Keratinocyte (primary cell): ENCODE data around the gene PER2. TPM values are rescaled to one million over a fixed set of nuclear protein-coding genes. Genes with fewer than 3 reads are reported as not detected.

Experiments used
- DNase-seq: peaks from one replicate; pipeline ENCODE4 v3.0.0-alpha.2; 2011; ENCODE audit warnings: low read depth, missing footprints, low spot score
- FAIRE-seq: peaks from 2 replicates; lab custom pipeline; 2011; peaks lifted over from hg19 to GRCh38; lab: Jason Lieb, UNC
- H2AFZ ChIP-seq: 2 replicates; pipeline ENCODE4 v1.6.0; 2012; ENCODE audit warnings: low read length, control low read depth, inconsistent platforms; ENCODE audit not compliant: control insufficient read depth
- H3K27ac ChIP-seq: 2 replicates; pipeline ENCODE4 v1.5.1; 2011; ENCODE audit warnings: low read length; ENCODE audit not compliant: control insufficient read depth, insufficient read depth
- H3K27me3 ChIP-seq: 3 replicates; pipeline ENCODE4 v1.6.0; 2011; ENCODE audit warnings: low read length; ENCODE audit not compliant: control insufficient read depth, insufficient read depth; ENCODE audit errors: extremely low read depth
- H3K36me3 ChIP-seq, 2 experiments: 2 replicates in 1 of 2; 3 replicates in 1 of 2; pipeline ENCODE4 v1.5.1; 2011; ENCODE audit warnings: low read length in 2 of 2, mild to moderate bottlenecking in 1 of 2; ENCODE audit not compliant: control insufficient read depth in 2 of 2, insufficient read depth in 2 of 2; ENCODE audit errors: extremely low read depth in 1 of 2
- H3K4me1 ChIP-seq: 3 replicates; pipeline ENCODE4 v1.5.1; 2011; ENCODE audit warnings: low read length; ENCODE audit not compliant: control insufficient read depth, insufficient read depth; ENCODE audit errors: extremely low read depth
- H3K4me2 ChIP-seq: 3 replicates; pipeline ENCODE4 v1.6.0; 2011; ENCODE audit warnings: low read depth, low read length; ENCODE audit not compliant: control insufficient read depth, insufficient read depth; ENCODE audit errors: extremely low read depth
- H3K4me3 ChIP-seq, 3 experiments: fragments of 200-600 bp in 1 of 3; sonication (generic) in 1 of 3; 2 replicates in 2 of 3; 3 replicates in 1 of 3; pipeline ENCODE4 v1.5.1; 2011 to 2016; ENCODE audit warnings: low read length in 3 of 3, mild to moderate bottlenecking in 3 of 3, control low read depth in 2 of 3, inconsistent platforms in 1 of 3, low read depth in 1 of 3, mixed read lengths in 1 of 3, mixed run types in 1 of 3, moderate library complexity in 1 of 3; ENCODE audit not compliant: control insufficient read depth in 2 of 3, insufficient read depth in 2 of 3; ENCODE audit errors: extremely low read depth in 1 of 3
- H3K79me2 ChIP-seq: 2 replicates; pipeline ENCODE4 v1.6.0; 2012; ENCODE audit warnings: low read length; ENCODE audit not compliant: control insufficient read depth, insufficient read depth
- H3K9ac ChIP-seq: 3 replicates; pipeline ENCODE4 v1.6.0; 2011; ENCODE audit warnings: low read length; ENCODE audit not compliant: control insufficient read depth, insufficient read depth; ENCODE audit errors: extremely low read depth
- H3K9me1 ChIP-seq: 3 replicates; pipeline ENCODE4 v1.6.0; 2011; ENCODE audit warnings: low read length; ENCODE audit not compliant: control insufficient read depth, insufficient read depth; ENCODE audit errors: extremely low read depth
- H3K9me3 ChIP-seq: 2 replicates; pipeline ENCODE4 v1.5.1; 2012; ENCODE audit warnings: low read depth, low read length; ENCODE audit not compliant: control insufficient read depth
- H4K20me1 ChIP-seq: 3 replicates; pipeline ENCODE4 v1.6.0; 2011; ENCODE audit warnings: low read length; ENCODE audit not compliant: control insufficient read depth, insufficient read depth; ENCODE audit errors: extremely low read depth
- EZH2 ChIP-seq: IDR thresholded peaks from one replicate; pipeline ENCODE4 v1.6.1; 2012; ENCODE audit warnings: inconsistent platforms, mild to moderate bottlenecking, low read length, moderate library complexity
- dilution Hi-C: fragments of 300-500 bp; cut with MboI; formaldehyde crosslinking; loops from one replicate; pipeline ENCODE4 v1.7.0; 2020; ENCODE audit warnings: low sequenced_read_pairs; ENCODE audit not compliant: extremely low pct_ligation_motif_present
- polyA plus RNA-seq, 5 experiments: library from polyadenylated mRNA; depleted of rRNA in 3 of 5; stranded (reverse) in 3 of 5; stranded (forward) in 1 of 5; unstranded in 1 of 5; fragments of >200 nt; gene quantifications; 1 replicate in 1 of 5; 2 replicates in 3 of 5; 3 replicates in 1 of 5; pipeline versions ENCODE4 v1.2.1 to v1.2.3, GENCODE V29; 2011 to 2012; ENCODE audit warnings: missing spikeins in 2 of 5, low read depth in 1 of 5, low replicate concordance in 1 of 5
- TF ChIP-seq, protein P1 (sequence below), 3 experiments: IDR thresholded peaks in 1 of 3; conservative IDR thresholded peaks in 1 of 3; optimal IDR thresholded peaks in 1 of 3; 2 replicates in 2 of 3; 3 replicates in 1 of 3; pipeline versions ENCODE3 to v1.5.1; 2011; ENCODE audit warnings: low read length in 3 of 3, mild to moderate bottlenecking in 3 of 3, moderate library complexity in 2 of 3, control low read depth in 1 of 3, inconsistent platforms in 1 of 3; ENCODE audit not compliant: insufficient read depth in 2 of 3; ENCODE audit errors: extremely low read depth in 1 of 3

Gene PER2
- polyA plus RNA-seq, 1 donor (not counting 4 experiments of a cell fraction or from before 2014, with no cell fraction given) = 1.6 TPM

DNA sequence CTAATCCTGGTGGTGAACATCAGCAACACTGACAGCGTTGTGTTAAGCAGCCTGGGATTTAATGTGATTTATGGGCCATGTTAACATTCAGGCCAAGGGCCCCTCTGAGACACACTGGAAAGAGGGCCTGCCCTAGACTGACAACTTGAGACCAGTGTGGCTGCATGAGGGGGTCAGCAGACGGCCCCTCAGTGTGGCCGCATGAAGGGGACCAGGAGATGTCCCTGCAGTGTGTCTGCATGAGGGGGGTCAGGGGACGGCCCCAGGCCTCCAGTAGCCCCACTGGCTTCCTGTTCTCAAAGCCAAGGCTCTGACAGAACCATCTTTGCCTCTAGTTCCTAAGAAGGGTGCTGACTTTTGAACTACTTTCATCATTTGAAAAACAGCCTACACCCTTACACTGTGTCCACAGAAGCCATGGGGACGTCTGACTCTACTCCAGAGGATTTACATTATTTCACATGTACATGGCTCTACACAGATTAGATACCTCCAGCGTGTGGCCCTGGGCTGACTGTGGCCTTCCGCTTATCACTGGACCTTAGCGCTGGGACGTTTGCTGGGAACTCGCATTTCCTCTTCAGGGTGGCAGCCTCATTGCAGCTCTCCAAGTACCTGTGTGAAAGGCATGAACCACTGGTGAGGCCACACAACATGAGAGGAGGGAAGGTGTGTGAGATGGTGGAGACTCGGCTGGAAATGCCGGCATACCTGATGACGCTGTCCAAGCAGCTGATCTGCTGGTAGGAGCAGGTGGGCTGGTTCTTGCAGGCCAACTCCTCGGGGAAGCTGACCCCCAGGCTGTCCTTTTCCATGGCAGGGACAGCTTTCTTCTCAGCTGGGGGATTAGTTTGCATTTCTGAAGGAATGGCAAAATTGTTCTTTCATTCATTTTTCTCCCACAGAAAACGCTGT is 30.4 kb downstream of the PER2 start:
- no peak for DNase-seq
- H3K36me3 ChIP-seq = peaks cover 2 to 27% of the 10 kb centered on the region in 2 experiments
- TF ChIP-seq, protein P1, sequence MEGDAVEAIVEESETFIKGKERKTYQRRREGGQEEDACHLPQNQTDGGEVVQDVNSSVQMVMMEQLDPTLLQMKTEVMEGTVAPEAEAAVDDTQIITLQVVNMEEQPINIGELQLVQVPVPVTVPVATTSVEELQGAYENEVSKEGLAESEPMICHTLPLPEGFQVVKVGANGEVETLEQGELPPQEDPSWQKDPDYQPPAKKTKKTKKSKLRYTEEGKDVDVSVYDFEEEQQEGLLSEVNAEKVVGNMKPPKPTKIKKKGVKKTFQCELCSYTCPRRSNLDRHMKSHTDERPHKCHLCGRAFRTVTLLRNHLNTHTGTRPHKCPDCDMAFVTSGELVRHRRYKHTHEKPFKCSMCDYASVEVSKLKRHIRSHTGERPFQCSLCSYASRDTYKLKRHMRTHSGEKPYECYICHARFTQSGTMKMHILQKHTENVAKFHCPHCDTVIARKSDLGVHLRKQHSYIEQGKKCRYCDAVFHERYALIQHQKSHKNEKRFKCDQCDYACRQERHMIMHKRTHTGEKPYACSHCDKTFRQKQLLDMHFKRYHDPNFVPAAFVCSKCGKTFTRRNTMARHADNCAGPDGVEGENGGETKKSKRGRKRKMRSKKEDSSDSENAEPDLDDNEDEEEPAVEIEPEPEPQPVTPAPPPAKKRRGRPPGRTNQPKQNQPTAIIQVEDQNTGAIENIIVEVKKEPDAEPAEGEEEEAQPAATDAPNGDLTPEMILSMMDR (optimal IDR thresholded peaks at IDR 0.05 in 1 of 3, IDR thresholded peaks at IDR 0.05 in 1 of 3, conservative IDR thresholded peaks at IDR 0.05 in 1 of 3; ENCODE audit: extremely low read depth in 1 of 3, insufficient read depth in 2 of 3, low read length in 3 of 3) = no peak
- TF ChIP-seq EZH2 = no peak
- H3K27ac ChIP-seq = no peak overlapping the region
- no peaks in the 10 kb centered on the region for H3K79me2 ChIP-seq
- H3K4me3 ChIP-seq = no peak overlapping the region
- H3K9ac ChIP-seq = no peak overlapping the region
- dilution Hi-C loops = no loop called here
- no peaks in the 10 kb centered on the region for H3K9me1 ChIP-seq
- H3K4me2 ChIP-seq = no peak overlapping the region
- H3K27me3 ChIP-seq = no peaks in the 10 kb centered on the region
- FAIRE-seq = no peak
- no peak overlapping the region for H2AFZ ChIP-seq
- H4K20me1 ChIP-seq = no peaks in the 10 kb centered on the region
- H3K9me3 ChIP-seq = no peaks in the 10 kb centered on the region
- H3K4me1 ChIP-seq = no peaks in the 10 kb centered on the region

DNA sequence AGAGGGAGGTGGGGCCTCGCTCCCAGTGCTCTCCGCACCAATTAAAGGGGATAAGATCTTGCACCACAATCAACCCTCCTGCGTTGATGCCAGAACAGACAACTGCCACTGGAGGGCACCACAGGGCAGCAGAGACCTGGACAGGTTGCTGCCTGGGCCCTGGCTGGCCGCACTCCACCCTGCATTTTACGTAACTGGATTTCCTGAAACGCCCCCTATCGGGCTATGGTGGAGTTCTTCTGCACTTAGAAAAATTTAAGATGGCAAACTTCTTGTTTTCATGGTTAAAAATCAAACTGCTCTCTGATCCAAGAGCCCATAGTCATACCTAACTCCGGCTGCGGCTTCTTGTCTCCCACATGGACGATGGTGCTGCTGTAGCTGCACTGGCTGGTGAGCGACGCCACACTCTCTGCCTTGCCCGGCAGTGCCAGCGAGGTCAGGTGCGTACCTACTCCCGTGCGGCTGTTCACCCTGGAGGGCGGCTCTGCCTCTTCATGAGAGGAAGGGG is 31.8 kb downstream of the PER2 start:
- no peaks in the 10 kb centered on the region for H3K27me3 ChIP-seq
- FAIRE-seq (peak; percentile 86), DNase-seq (peak; percentile 83)
- H3K4me3 ChIP-seq = no peak overlapping the region
- H3K4me2 ChIP-seq = no peak overlapping the region
- no peak for TF ChIP-seq EZH2
- TF ChIP-seq, protein P1 (optimal IDR thresholded peaks at IDR 0.05 in 1 of 3, IDR thresholded peaks at IDR 0.05 in 1 of 3, conservative IDR thresholded peaks at IDR 0.05 in 1 of 3; ENCODE audit: extremely low read depth in 1 of 3, insufficient read depth in 2 of 3, low read length in 3 of 3) = peak; percentile 98 to 99 (median 99)
- no peaks in the 10 kb centered on the region for H3K4me1 ChIP-seq
- H3K36me3 ChIP-seq = peaks cover 3 to 20% of the 10 kb centered on the region in 2 experiments
- no peak overlapping the region for H2AFZ ChIP-seq
- H3K79me2 ChIP-seq = no peaks in the 10 kb centered on the region
- no peak overlapping the region for H3K27ac ChIP-seq
- dilution Hi-C loops = no loop called here
- H3K9me1 ChIP-seq = no peaks in the 10 kb centered on the region
- no peaks in the 10 kb centered on the region for H3K9me3 ChIP-seq
- no peaks in the 10 kb centered on the region for H4K20me1 ChIP-seq
- H3K9ac ChIP-seq = no peak overlapping the region
